Right cardiac atrium (tissue), 5 donors: Measurements from ENCODE around the gene EPHA4. TPM values are rescaled to one million over a fixed set of nuclear protein-coding genes. Genes with fewer than 3 reads are reported as not detected.

Experiments
- ATAC-seq, 2 donors: fragments of 200-7000 bp; cut with Tn5 transposase; one replicate each; pipeline versions ENCODE4 v1.8.0 to v1.9.1; 2020; ENCODE audit warnings: moderate library complexity in 2 of 2, mild to moderate bottlenecking in 1 of 2
- DNase-seq, 3 donors: peaks; one replicate each; pipeline ENCODE4 v3.0.0-alpha.2; 2020
- H3K27ac ChIP-seq: one replicate; pipeline ENCODE4 v1.5.1; 2013; ENCODE audit warnings: mild to moderate bottlenecking, low read length, control low read depth, moderate library complexity
- H3K27me3 ChIP-seq: one replicate; pipeline ENCODE4 v1.6.1; 2013; ENCODE audit not compliant: control insufficient read depth, insufficient read depth
- H3K4me1 ChIP-seq: one replicate; pipeline ENCODE4 v1.6.1; 2013; ENCODE audit warnings: low read length; ENCODE audit not compliant: control insufficient read depth, insufficient read depth
- H3K4me3 ChIP-seq: one replicate; pipeline ENCODE4 v1.5.1; 2013; ENCODE audit warnings: low read length, control low read depth
- H3K9me3 ChIP-seq: one replicate; pipeline ENCODE4 v1.6.1; 2013; ENCODE audit warnings: low read length; ENCODE audit not compliant: control insufficient read depth
- WGBS: extraction: QIAGEN DNeasy Blood & Tissue Kit; methylation state at CpG from one replicate; pipeline ENCODE4 v1.1.7; 2013; 5-methylcytosine and 5-hydroxymethylcytosine counted together
- intact Hi-C, 4 donors: fragments of 100-400 bp; cut with DNase I; formaldehyde crosslinking; loops; one replicate each; pipeline versions ENCODE4 v1.11.0 to v1.14.0; 2022 to 2023
- polyA plus RNA-seq: library from polyadenylated mRNA; stranded (reverse); fragments of 200-250 nt; gene quantifications from one replicate; pipeline ENCODE4 v1.2.3, GENCODE V29; 2013
- total RNA-seq, 4 donors: library from RNA; stranded (reverse); fragmentation: NEBNext Ultra II Directional; extraction: Animal tissue kit (Norgen Biotek cat#: 25700); gene quantifications; one replicate each; pipeline ENCODE4 v1.2.1, GENCODE V29; 2021
- donor health status: healthy with polysubstance abuse.
- donor health status: DM: no; HTN: yes; CAD: no.
- donor health status: DM: no; HTN: no; CAD: no.
- donor health status: DM: no; HTN: yes; CAD: no; lungs with severe emphysema.
- donor health status: DM: yes; HTN: yes; CAD: no.

EPHA4 gene
- total and polyA plus RNA-seq, 5 donors = 25.9 to 110 (median 102) TPM

- ATAC-seq (peak in 1 of 2 donors; percentile 10), DNase-seq (no peak)
- no peak overlapping the region for H3K4me3 ChIP-seq
- intact Hi-C loops = no loop called here
- no peaks in the 10 kb centered on the region for H3K9me3 ChIP-seq
- no peaks in the 10 kb centered on the region for H3K27me3 ChIP-seq
- 66% methylated on average over 1 of the region's 1 CpG for WGBS
- H3K27ac ChIP-seq = no peak overlapping the region
- no peaks in the 10 kb centered on the region for H3K4me1 ChIP-seq
These were observed 67.2 kb downstream of the EPHA4 start for GRCh38 chr2:221504905-221505304.

GRCh38 chr2:221503965-221504364 lies 68.1 kb downstream of the EPHA4 start:
- Histone ChIP-seq H3K9me3 (no peaks in the 10 kb centered on the region), H3K27ac (no peak overlapping the region), H3K4me1 (no peaks in the 10 kb centered on the region), H3K27me3 (no peaks in the 10 kb centered on the region), H3K4me3 (no peak overlapping the region)
- 42% methylated on average over 2 of the region's 2 CpGs for WGBS
- DNase-seq = no peak
- ATAC-seq = no peak
- intact Hi-C loops = no loop called here

- ATAC-seq (peak in 1 of 2 donors; percentile 79), DNase-seq (no peak)
- H3K27me3 ChIP-seq = no peaks in the 10 kb centered on the region
- 46% methylated on average over 8 of the region's 8 CpGs for WGBS
- intact Hi-C loops = no loop called here
- H3K9me3 ChIP-seq = no peaks in the 10 kb centered on the region
- no peaks in the 10 kb centered on the region for H3K4me1 ChIP-seq
- no peak overlapping the region for H3K27ac ChIP-seq
- no peak overlapping the region for H3K4me3 ChIP-seq
These were observed 69.7 kb downstream of the EPHA4 start for GRCh38 chr2:221502270-221503010.

GRCh38 chr2:221501883-221502269 lies 70.2 kb downstream of the EPHA4 start:
- DNase-seq (no peak), ATAC-seq (no peak)
- H3K27me3 ChIP-seq = no peaks in the 10 kb centered on the region
- H3K4me1 ChIP-seq = no peaks in the 10 kb centered on the region
- H3K9me3 ChIP-seq = no peaks in the 10 kb centered on the region
- no peak overlapping the region for H3K27ac ChIP-seq
- no peak overlapping the region for H3K4me3 ChIP-seq
- intact Hi-C loops = no loop called here
- 51% methylated on average over 4 of the region's 4 CpGs for WGBS

GRCh38 chr2:221501210-221501882 lies 70.8 kb downstream of the EPHA4 start:
- peak; percentile 50 to 72 for ATAC-seq
- 40% methylated on average over 10 of the region's 10 CpGs for WGBS
- peak overlapping the region; percentile 58 for H3K27ac ChIP-seq
- no peaks in the 10 kb centered on the region for H3K4me1 ChIP-seq
- intact Hi-C loops = no loop called here
- H3K9me3 ChIP-seq = no peaks in the 10 kb centered on the region
- no peak for DNase-seq
- no peak overlapping the region for H3K4me3 ChIP-seq
- H3K27me3 ChIP-seq = no peaks in the 10 kb centered on the region

GRCh38 chr2:221500501-221501209 lies 71.4 kb downstream of the EPHA4 start:
- no peak overlapping the region for H3K4me3 ChIP-seq
- no peaks in the 10 kb centered on the region for H3K27me3 ChIP-seq
- WGBS = 61% methylated on average over 6 of the region's 6 CpGs
- H3K27ac ChIP-seq = peak overlapping the region; percentile 32
- intact Hi-C loops = no loop called here
- peaks cover 3% of the 10 kb centered on the region for H3K4me1 ChIP-seq
- no peak for DNase-seq
- no peaks in the 10 kb centered on the region for H3K9me3 ChIP-seq
- peak in 1 of 2 donors; percentile 29 for ATAC-seq

- H3K27ac ChIP-seq = no peak overlapping the region
- DNase-seq (no peak), ATAC-seq (no peak)
- H3K9me3 ChIP-seq = no peaks in the 10 kb centered on the region
- intact Hi-C loops = no loop called here
- no peaks in the 10 kb centered on the region for H3K27me3 ChIP-seq
- no peak overlapping the region for H3K4me3 ChIP-seq
- WGBS = 68% methylated on average over 4 of the region's 4 CpGs
- peaks cover 7% of the 10 kb centered on the region for H3K4me1 ChIP-seq
These were observed 76.4 kb downstream of the EPHA4 start for GRCh38 chr2:221495731-221496130.

- intact Hi-C loops = no loop called here
- Histone ChIP-seq H3K4me1 (peaks cover 7% of the 10 kb centered on the region), H3K27me3 (no peaks in the 10 kb centered on the region), H3K4me3 (no peak overlapping the region), H3K27ac (no peak overlapping the region), H3K9me3 (no peaks in the 10 kb centered on the region)
- ATAC-seq (peak; percentile 47 to 92), DNase-seq (peak in 1 of 3 donors; percentile 27)
- WGBS = 71% methylated on average over 3 of the region's 3 CpGs
These were observed 77.5 kb downstream of the EPHA4 start for GRCh38 chr2:221494556-221494955.

- Histone ChIP-seq H3K27me3 (no peaks in the 10 kb centered on the region), H3K9me3 (no peaks in the 10 kb centered on the region), H3K4me1 (peaks cover 7% of the 10 kb centered on the region), H3K27ac (no peak overlapping the region), H3K4me3 (no peak overlapping the region)
- 75% methylated on average over 7 of the region's 7 CpGs for WGBS
- DNase-seq (no peak), ATAC-seq (no peak)
- intact Hi-C loops = no loop called here
These were observed 78.7 kb downstream of the EPHA4 start for GRCh38 chr2:221493391-221493790.

- ATAC-seq (no peak), DNase-seq (no peak)
- Histone ChIP-seq H3K4me1 (peaks cover 7% of the 10 kb centered on the region), H3K4me3 (no peak overlapping the region), H3K27me3 (no peaks in the 10 kb centered on the region), H3K27ac (no peak overlapping the region), H3K9me3 (no peaks in the 10 kb centered on the region)
- WGBS = 67% methylated on average over 4 of the region's 4 CpGs
- intact Hi-C loops = no loop called here
These were observed 79.5 kb downstream of the EPHA4 start for GRCh38 chr2:221492636-221493035.

- Histone ChIP-seq H3K4me1 (peaks cover 4% of the 10 kb centered on the region), H3K4me3 (no peak overlapping the region), H3K27ac (no peak overlapping the region), H3K27me3 (no peaks in the 10 kb centered on the region), H3K9me3 (no peaks in the 10 kb centered on the region)
- WGBS = 37% methylated on average over 3 of the region's 3 CpGs
- no peak for ATAC-seq
- intact Hi-C loops = no loop called here
- no peak for DNase-seq
These were observed 81.5 kb downstream of the EPHA4 start for GRCh38 chr2:221490506-221491060.
